HCT116 (cell line): ENCODE data around the gene RBP4. TPM values are rescaled to one million over a fixed set of nuclear protein-coding genes. Genes with fewer than 3 reads are reported as not detected.

Experiments
- ATAC-seq: fragments of 200-7000 bp; cut with Tn5 transposase; 2 replicates; pipeline ENCODE4 v1.9.1; 2020; ENCODE audit warnings: mild to moderate bottlenecking, moderate library complexity
- BruUV-seq: library from RNA; stranded (reverse); fragments of 400-500 nt; replicated peaks from 2 replicates; lab custom pipeline; 2021; lab: Mats Ljungman, UMichigan
- CTCF ChIA-PET: fragments of 300-600 bp; sonication (Branson Sonifier 250); formaldehyde crosslinking; loops from one replicate; lab custom pipeline; 2021; ENCODE audit warnings: antibody characterized with exemption; lab: Charles Lee
- POLR2A ChIA-PET: fragments of 300-600, 350-600 bp; sonication (Branson Sonifier 250); formaldehyde crosslinking; loops from one replicate; lab custom pipeline; 2021; ENCODE audit warnings: antibody characterized with exemption; lab: Charles Lee
- RAD21 ChIA-PET, 2 experiments: fragments of 300-600 bp; sonication (Branson Sonifier 250); formaldehyde crosslinking; loops; one replicate each; lab custom pipeline; 2023; ENCODE audit warnings: low total read pairs in 2 of 2; ENCODE audit not compliant: uncharacterized antibody in 2 of 2, unreplicated experiment in 2 of 2, low non-redundant PET in 1 of 2; lab: Charles Lee
- DNase-seq: peaks from one replicate; pipeline ENCODE4 v3.0.0-alpha.2; 2010; ENCODE audit warnings: low read depth, low spot score
- H2AFZ ChIP-seq: fragments of 200-600 bp; shearing (Covaris generic), sonication (generic); 2 replicates; pipeline ENCODE4 v1.6.1; 2017; ENCODE audit warnings: low read depth, mixed run types, mixed read lengths, antibody characterized with exemption, low read length; ENCODE audit not compliant: poor library complexity, severe bottlenecking
- H3K27ac ChIP-seq: 2 replicates; pipeline ENCODE4 v1.5.1; 2012; ENCODE audit warnings: low read depth, low read length
- H3K27me3 ChIP-seq: fragments of 200-600 bp; sonication (generic); 2 replicates; pipeline ENCODE4 v1.6.1; 2016; ENCODE audit warnings: mixed run types, low read length, mixed read lengths; ENCODE audit not compliant: insufficient read depth
- H3K36me3 ChIP-seq, 2 experiments: fragments of 200-500 bp in 1 of 2; fragments of 200-600 bp in 1 of 2; sonication (Bioruptor generic) in 1 of 2; sonication (generic) in 1 of 2; 2 replicates each; pipeline versions ENCODE4 v1.5.1 to v1.6.1; 2014 to 2016; ENCODE audit warnings: low read length in 2 of 2, inconsistent platforms in 1 of 2, mixed read lengths in 1 of 2, mixed run types in 1 of 2; ENCODE audit not compliant: insufficient read depth in 2 of 2, control insufficient read depth in 1 of 2
- H3K4me1 ChIP-seq, 2 experiments: fragments of 200-600 bp in 1 of 2; sonication (generic) in 1 of 2; 2 replicates each; pipeline versions ENCODE4 v1.5.1 to v1.6.1; 2012 to 2017; ENCODE audit warnings: low read length in 2 of 2, inconsistent platforms in 1 of 2, mild to moderate bottlenecking in 1 of 2, mixed read lengths in 1 of 2, mixed run types in 1 of 2, moderate library complexity in 1 of 2; ENCODE audit not compliant: insufficient read depth in 2 of 2, control insufficient read depth in 1 of 2
- H3K4me2 ChIP-seq: fragments of 200-600 bp; sonication (generic); 2 replicates; pipeline ENCODE4 v1.6.1; 2017; ENCODE audit warnings: mixed run types, low read length, mixed read lengths
- H3K4me3 ChIP-seq, 2 experiments: fragments of 200-600 bp in 1 of 2; sonication (generic) in 1 of 2; replicated peaks in 1 of 2; 2 replicates each; pipeline ENCODE4 v1.5.1; 2011 to 2016; ENCODE audit warnings: low read length in 2 of 2, control low read depth in 1 of 2, low read depth in 1 of 2, mild to moderate bottlenecking in 1 of 2, mixed read lengths in 1 of 2, mixed run types in 1 of 2
- H3K79me2 ChIP-seq: fragments of 200-600 bp; sonication (generic); 2 replicates; pipeline ENCODE4 v1.6.1; 2017; ENCODE audit warnings: mild to moderate bottlenecking, mixed run types, low read length, moderate library complexity, mixed read lengths; ENCODE audit not compliant: insufficient read depth
- H3K9ac ChIP-seq: fragments of 200-600 bp; sonication (generic); 2 replicates; pipeline ENCODE4 v1.6.1; 2016; ENCODE audit warnings: low read length, mixed read lengths
- H3K9me2 ChIP-seq: fragments of 200-600 bp; sonication (generic), shearing (Covaris generic); 2 replicates; pipeline ENCODE4 v1.6.1; 2017; ENCODE audit warnings: mixed run types, mild to moderate bottlenecking, moderate library complexity; ENCODE audit not compliant: insufficient read depth
- H3K9me3 ChIP-seq, 2 experiments: fragments of 200-500 bp in 1 of 2; fragments of 200-600 bp in 1 of 2; sonication (Bioruptor generic) in 1 of 2; sonication (generic) in 1 of 2; 2 replicates each; pipeline ENCODE4 v1.6.1; 2014 to 2017; ENCODE audit warnings: low read length in 2 of 2, mixed read lengths in 2 of 2, inconsistent platforms in 1 of 2, low read depth in 1 of 2, mild to moderate bottlenecking in 1 of 2, mixed run types in 1 of 2, moderate library complexity in 1 of 2; ENCODE audit not compliant: control insufficient read depth in 1 of 2, insufficient read depth in 1 of 2
- H4K20me1 ChIP-seq: fragments of 200-600 bp; sonication (generic), shearing (Covaris generic); 2 replicates; pipeline ENCODE4 v1.6.1; 2017; ENCODE audit warnings: mixed run types, mild to moderate bottlenecking, moderate library complexity; ENCODE audit not compliant: insufficient read depth
- CBX3 ChIP-seq: IDR thresholded peaks from 2 replicates; pipeline ENCODE4 v1.6.1; 2012; ENCODE audit warnings: low read depth
- EZH2 ChIP-seq: fragments of 200-600 bp; sonication (generic); IDR thresholded peaks from 2 replicates; pipeline ENCODE4 v1.6.1; 2017; ENCODE audit warnings: antibody characterized with exemption, mixed run types
- EZH2phosphoT487 ChIP-seq: fragments of 200-600 bp; IDR thresholded peaks from 2 replicates; pipeline ENCODE4 v1.6.1; 2018; ENCODE audit warnings: antibody characterized with exemption, borderline replicate concordance
- FOSL1 ChIP-seq: IDR thresholded peaks from 2 replicates; pipeline ENCODE4 v1.6.1; 2012; ENCODE audit warnings: low read depth
- RAD21 ChIP-seq: IDR thresholded peaks from 2 replicates; pipeline ENCODE4 v1.6.1; 2012; ENCODE audit warnings: low read depth, mild to moderate bottlenecking
- SIN3A ChIP-seq: IDR thresholded peaks from 2 replicates; pipeline ENCODE4 v1.6.1; 2012; ENCODE audit warnings: low read depth
- TCF7L2 ChIP-seq: IDR thresholded peaks from 2 replicates; pipeline ENCODE4 v1.7.0; 2011; ENCODE audit warnings: borderline replicate concordance, inconsistent platforms; ENCODE audit not compliant: insufficient read depth, insufficient read length; ENCODE audit errors: extremely low read depth
- ZFX ChIP-seq: fragments of 450-650 bp; IDR thresholded peaks from 2 replicates; pipeline ENCODE4 v1.6.1; 2017
- ZNF274 ChIP-seq: fragments of 200-500 bp; sonication (Bioruptor generic); IDR thresholded peaks from 2 replicates; pipeline ENCODE4 v1.6.1; 2014; ENCODE audit warnings: mild to moderate bottlenecking, low read depth, low read length, inconsistent platforms
- intact Hi-C: fragments of 100-400 bp; cut with micrococcal nuclease; formaldehyde crosslinking; loops from 2 replicates; pipeline ENCODE4 v1.10.0; 2022
- total RNA-seq: library from RNA; stranded (reverse); gene quantifications from one replicate; pipeline ENCODE4 v1.2.1, GENCODE V29; 2021; ENCODE audit not compliant: unreplicated experiment
- TF ChIP-seq, protein P1 (sequence below), 3 experiments: fragments of 200-600 bp in 1 of 3; sonication (generic) in 1 of 3; IDR thresholded peaks in 2 of 3; conservative IDR thresholded peaks in 1 of 3; 2 replicates each; pipeline ENCODE4 v1.5.1; 2012 to 2017; ENCODE audit warnings: low read depth in 2 of 3, low read length in 2 of 3, antibody characterized with exemption in 1 of 3, borderline replicate concordance in 1 of 3, control low read depth in 1 of 3, mild to moderate bottlenecking in 1 of 3, mixed read lengths in 1 of 3, mixed run types in 1 of 3, moderate library complexity in 1 of 3; ENCODE audit not compliant: insufficient read depth in 1 of 3
- TF ChIP-seq, protein P2 (sequence below): IDR thresholded peaks from 2 replicates; pipeline ENCODE4 v1.6.1; 2011; ENCODE audit warnings: mild to moderate bottlenecking, low read length, moderate library complexity; ENCODE audit not compliant: insufficient replicate concordance; ENCODE audit errors: extremely low read depth
- TF ChIP-seq, protein P3 (sequence below): IDR thresholded peaks from 2 replicates; pipeline ENCODE4 v1.6.1; 2012; ENCODE audit warnings: low read depth

Gene RBP4
- total RNA-seq, 1 experiment from 2014 or later, result 2.4 TPM

DNA sequence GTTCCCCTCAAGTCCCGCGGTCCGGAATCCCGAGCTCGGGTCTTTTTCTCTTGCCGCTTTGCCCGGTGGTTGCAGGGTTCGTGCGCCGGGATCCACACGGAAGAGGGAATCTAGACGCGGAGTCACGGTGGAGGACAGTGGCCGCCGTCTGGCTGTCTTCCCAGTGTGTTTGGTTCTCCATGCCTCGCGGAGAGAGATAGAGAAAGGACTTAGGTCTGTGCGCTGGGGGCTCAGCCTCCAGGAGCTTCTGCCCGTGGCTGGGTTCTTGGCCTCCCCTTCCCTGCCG lies 33.0 kb downstream of the RBP4 start (continued):
- no peak for TF ChIP-seq RAD21
- no peak for TF ChIP-seq SIN3A

DNA sequence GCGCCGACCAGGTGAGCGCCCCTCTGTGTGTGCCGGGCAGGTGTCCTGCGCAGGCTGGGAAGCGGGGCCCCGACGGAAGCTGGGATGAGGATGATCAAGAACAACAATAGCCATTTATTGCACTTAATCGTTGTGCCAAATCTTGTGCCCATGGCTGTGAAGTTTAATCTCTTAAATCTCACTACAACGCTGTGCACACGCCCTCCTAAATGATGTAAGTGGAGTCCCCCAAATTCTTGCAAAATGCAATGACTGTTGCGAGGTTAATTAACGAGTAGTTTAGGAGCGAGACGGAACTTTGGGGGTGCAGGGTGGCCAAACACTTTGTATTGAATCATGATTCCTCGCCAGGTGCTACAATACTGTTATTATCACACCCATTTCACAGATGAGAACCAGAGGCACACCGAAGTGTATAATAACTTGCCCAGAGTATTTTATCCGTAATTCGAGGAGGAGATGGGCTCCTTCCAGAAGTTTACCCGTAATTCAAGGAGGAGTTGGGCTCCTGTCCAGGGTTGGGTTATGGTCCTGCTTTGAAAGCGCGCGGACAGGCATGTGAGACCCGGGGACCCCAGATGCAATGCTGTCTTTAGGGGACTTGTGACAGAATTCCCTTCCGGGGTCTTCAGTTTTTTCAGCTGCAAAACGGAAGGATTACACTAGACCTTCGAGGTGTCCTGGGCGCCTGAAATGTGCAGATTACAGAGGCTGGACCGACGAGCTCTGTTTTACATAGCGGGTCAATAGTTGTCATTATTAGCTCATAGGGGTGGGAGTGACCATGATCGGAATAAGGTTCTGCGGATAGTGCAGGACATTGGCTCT lies 33.5 kb downstream of the RBP4 start:
- POLR2A ChIA-PET, result no interaction called here
- no peak for DNase-seq
- no peaks in the 10 kb centered on the region for H3K9me3 ChIP-seq
- H3K27ac ChIP-seq, result no peak overlapping the region
- H3K36me3 ChIP-seq, result no peaks in the 10 kb centered on the region
- RAD21 ChIA-PET, result no interaction called here
- no peak overlapping the region for H3K9ac ChIP-seq
- H3K27me3 ChIP-seq, result no peaks in the 10 kb centered on the region
- CTCF ChIA-PET, result interaction anchor here (1.3 kb wide), 1 partner anchor 13 kb away, joined by 7 read pairs; no protein-coding TSS in a partner anchor
- ATAC-seq, result no peak
- no peaks in the 10 kb centered on the region for H3K9me2 ChIP-seq
- no peaks in the 10 kb centered on the region for H4K20me1 ChIP-seq
- no peaks in the 10 kb centered on the region for H3K4me1 ChIP-seq
- no peak overlapping the region for H2AFZ ChIP-seq
- BruUV-seq, result no TSS peak
- TF ChIP-seq FOSL1 (no peak), ZNF274 (no peak), EZH2 (no peak), ZFX (no peak), EZH2phosphoT487 (no peak), TCF7L2 (no peak), CBX3 (no peak), SIN3A (no peak)
- TF ChIP-seq, protein P1, sequence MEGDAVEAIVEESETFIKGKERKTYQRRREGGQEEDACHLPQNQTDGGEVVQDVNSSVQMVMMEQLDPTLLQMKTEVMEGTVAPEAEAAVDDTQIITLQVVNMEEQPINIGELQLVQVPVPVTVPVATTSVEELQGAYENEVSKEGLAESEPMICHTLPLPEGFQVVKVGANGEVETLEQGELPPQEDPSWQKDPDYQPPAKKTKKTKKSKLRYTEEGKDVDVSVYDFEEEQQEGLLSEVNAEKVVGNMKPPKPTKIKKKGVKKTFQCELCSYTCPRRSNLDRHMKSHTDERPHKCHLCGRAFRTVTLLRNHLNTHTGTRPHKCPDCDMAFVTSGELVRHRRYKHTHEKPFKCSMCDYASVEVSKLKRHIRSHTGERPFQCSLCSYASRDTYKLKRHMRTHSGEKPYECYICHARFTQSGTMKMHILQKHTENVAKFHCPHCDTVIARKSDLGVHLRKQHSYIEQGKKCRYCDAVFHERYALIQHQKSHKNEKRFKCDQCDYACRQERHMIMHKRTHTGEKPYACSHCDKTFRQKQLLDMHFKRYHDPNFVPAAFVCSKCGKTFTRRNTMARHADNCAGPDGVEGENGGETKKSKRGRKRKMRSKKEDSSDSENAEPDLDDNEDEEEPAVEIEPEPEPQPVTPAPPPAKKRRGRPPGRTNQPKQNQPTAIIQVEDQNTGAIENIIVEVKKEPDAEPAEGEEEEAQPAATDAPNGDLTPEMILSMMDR (IDR thresholded peaks at IDR 0.05 in 2 of 3, conservative IDR thresholded peaks at IDR 0.05 in 1 of 3; ENCODE audit: borderline replicate concordance in 1 of 3, insufficient read depth in 1 of 3, low read depth in 2 of 3, low read length in 2 of 3), result no peak
- TF ChIP-seq, protein P2, sequence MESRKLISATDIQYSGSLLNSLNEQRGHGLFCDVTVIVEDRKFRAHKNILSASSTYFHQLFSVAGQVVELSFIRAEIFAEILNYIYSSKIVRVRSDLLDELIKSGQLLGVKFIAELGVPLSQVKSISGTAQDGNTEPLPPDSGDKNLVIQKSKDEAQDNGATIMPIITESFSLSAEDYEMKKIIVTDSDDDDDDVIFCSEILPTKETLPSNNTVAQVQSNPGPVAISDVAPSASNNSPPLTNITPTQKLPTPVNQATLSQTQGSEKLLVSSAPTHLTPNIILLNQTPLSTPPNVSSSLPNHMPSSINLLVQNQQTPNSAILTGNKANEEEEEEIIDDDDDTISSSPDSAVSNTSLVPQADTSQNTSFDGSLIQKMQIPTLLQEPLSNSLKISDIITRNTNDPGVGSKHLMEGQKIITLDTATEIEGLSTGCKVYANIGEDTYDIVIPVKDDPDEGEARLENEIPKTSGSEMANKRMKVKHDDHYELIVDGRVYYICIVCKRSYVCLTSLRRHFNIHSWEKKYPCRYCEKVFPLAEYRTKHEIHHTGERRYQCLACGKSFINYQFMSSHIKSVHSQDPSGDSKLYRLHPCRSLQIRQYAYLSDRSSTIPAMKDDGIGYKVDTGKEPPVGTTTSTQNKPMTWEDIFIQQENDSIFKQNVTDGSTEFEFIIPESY, result no peak
- TF ChIP-seq, protein P3, sequence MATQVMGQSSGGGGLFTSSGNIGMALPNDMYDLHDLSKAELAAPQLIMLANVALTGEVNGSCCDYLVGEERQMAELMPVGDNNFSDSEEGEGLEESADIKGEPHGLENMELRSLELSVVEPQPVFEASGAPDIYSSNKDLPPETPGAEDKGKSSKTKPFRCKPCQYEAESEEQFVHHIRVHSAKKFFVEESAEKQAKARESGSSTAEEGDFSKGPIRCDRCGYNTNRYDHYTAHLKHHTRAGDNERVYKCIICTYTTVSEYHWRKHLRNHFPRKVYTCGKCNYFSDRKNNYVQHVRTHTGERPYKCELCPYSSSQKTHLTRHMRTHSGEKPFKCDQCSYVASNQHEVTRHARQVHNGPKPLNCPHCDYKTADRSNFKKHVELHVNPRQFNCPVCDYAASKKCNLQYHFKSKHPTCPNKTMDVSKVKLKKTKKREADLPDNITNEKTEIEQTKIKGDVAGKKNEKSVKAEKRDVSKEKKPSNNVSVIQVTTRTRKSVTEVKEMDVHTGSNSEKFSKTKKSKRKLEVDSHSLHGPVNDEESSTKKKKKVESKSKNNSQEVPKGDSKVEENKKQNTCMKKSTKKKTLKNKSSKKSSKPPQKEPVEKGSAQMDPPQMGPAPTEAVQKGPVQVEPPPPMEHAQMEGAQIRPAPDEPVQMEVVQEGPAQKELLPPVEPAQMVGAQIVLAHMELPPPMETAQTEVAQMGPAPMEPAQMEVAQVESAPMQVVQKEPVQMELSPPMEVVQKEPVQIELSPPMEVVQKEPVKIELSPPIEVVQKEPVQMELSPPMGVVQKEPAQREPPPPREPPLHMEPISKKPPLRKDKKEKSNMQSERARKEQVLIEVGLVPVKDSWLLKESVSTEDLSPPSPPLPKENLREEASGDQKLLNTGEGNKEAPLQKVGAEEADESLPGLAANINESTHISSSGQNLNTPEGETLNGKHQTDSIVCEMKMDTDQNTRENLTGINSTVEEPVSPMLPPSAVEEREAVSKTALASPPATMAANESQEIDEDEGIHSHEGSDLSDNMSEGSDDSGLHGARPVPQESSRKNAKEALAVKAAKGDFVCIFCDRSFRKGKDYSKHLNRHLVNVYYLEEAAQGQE, result no peak
- TF ChIP-seq, all 23 proteins: peak for 0
- Histone ChIP-seq H3K4me3 (no peak overlapping the region), H3K79me2 (no peaks in the 10 kb centered on the region), H3K4me2 (no peak overlapping the region)
- intact Hi-C loops, result no loop called here
